ENCODE data around the gene PPP2R2C. TPM values are rescaled to one million over a fixed set of nuclear protein-coding genes. Genes with fewer than 3 reads are reported as not detected.

PPP2R2C gene
- total RNA-seq, 3 donors from 2014 or later: 0.16 to 0.66 (median 0.44) TPM

GRCh38 chr4:6377626-6378492 is 94.6 kb downstream of the PPP2R2C start:
- H3K27me3 ChIP-seq: peaks cover 0 to 2% of the 10 kb centered on the region in 2 donors

GRCh38 chr4:6375620-6376295 is 96.7 kb downstream of the PPP2R2C start:
- Histone ChIP-seq H3K4me1 (no peaks in the 10 kb centered on the region), H3K27ac (no peak overlapping the region), H3K9me3 (no peaks in the 10 kb centered on the region), H3K36me3 (no peaks in the 10 kb centered on the region), H3K27me3 (no peaks in the 10 kb centered on the region), H3K4me3 (no peak overlapping the region)
- no peak for DNase-seq (ENCODE audit: low spot score in 2 of 2)
- intact Hi-C loops (cut with DNase I; ENCODE audit: low total_unique reads): no loop called here
- no peak for TF ChIP-seq CTCF (IDR thresholded peaks at IDR 0.05)
- no peak for TF ChIP-seq POLR2AphosphoS5 (IDR thresholded peaks at IDR 0.05)
- TF ChIP-seq POLR2A (IDR thresholded peaks at IDR 0.05): no peak

More at GRCh38 chr4:6377626-6378492, 94.6 kb downstream of the PPP2R2C start:
- intact Hi-C loops (cut with DNase I; ENCODE audit: low total_unique reads): no loop called here
- Histone ChIP-seq H3K4me1 (no peaks in the 10 kb centered on the region), H3K27ac (no peak overlapping the region), H3K4me3 (no peak overlapping the region), H3K36me3 (no peaks in the 10 kb centered on the region), H3K9me3 (no peaks in the 10 kb centered on the region)
- no peak for DNase-seq (ENCODE audit: low spot score in 2 of 2)
- TF ChIP-seq POLR2AphosphoS5 (IDR thresholded peaks at IDR 0.05) (no peak), CTCF (IDR thresholded peaks at IDR 0.05) (no peak), POLR2A (IDR thresholded peaks at IDR 0.05) (no peak)

- peaks cover 0 to 8% of the 10 kb centered on the region in 2 donors for H3K27me3 ChIP-seq
- H3K4me1 ChIP-seq: no peaks in the 10 kb centered on the region
- no peaks in the 10 kb centered on the region for H3K9me3 ChIP-seq
- DNase-seq (ENCODE audit: low spot score in 2 of 2): no peak
- intact Hi-C loops (cut with DNase I; ENCODE audit: low total_unique reads): no loop called here
- no peak overlapping the region for H3K27ac ChIP-seq
- H3K4me3 ChIP-seq: no peak overlapping the region
- TF ChIP-seq POLR2A (IDR thresholded peaks at IDR 0.05) (no peak), CTCF (IDR thresholded peaks at IDR 0.05) (no peak), POLR2AphosphoS5 (IDR thresholded peaks at IDR 0.05) (no peak)
- H3K36me3 ChIP-seq: no peaks in the 10 kb centered on the region
These were observed 97.8 kb downstream of the PPP2R2C start for GRCh38 chr4:6374575-6374974.

GRCh38 chr4:6373541-6374410 is 98.6 kb downstream of the PPP2R2C start:
- Histone ChIP-seq H3K36me3 (no peaks in the 10 kb centered on the region), H3K27ac (no peak overlapping the region), H3K27me3 (peaks cover 0 to 13% of the 10 kb centered on the region in 2 donors), H3K4me3 (no peak overlapping the region), H3K9me3 (no peaks in the 10 kb centered on the region), H3K4me1 (no peaks in the 10 kb centered on the region)
- DNase-seq (ENCODE audit: low spot score in 2 of 2): no peak
- intact Hi-C loops (cut with DNase I; ENCODE audit: low total_unique reads): no loop called here
- no peak for TF ChIP-seq POLR2A (IDR thresholded peaks at IDR 0.05)
- TF ChIP-seq POLR2AphosphoS5 (IDR thresholded peaks at IDR 0.05): no peak
